HG02763 (cell line): ENCODE measurements around the gene TFDP1.

Experiments
- ATAC-seq: cut with Tn5 transposase; IDR thresholded peaks from one replicate; pipeline ENCODE4 v1.9.1; 2021; ENCODE audit warnings: mild to moderate bottlenecking, moderate library complexity; ENCODE audit not compliant: unreplicated experiment

TFDP1 gene

DNA sequence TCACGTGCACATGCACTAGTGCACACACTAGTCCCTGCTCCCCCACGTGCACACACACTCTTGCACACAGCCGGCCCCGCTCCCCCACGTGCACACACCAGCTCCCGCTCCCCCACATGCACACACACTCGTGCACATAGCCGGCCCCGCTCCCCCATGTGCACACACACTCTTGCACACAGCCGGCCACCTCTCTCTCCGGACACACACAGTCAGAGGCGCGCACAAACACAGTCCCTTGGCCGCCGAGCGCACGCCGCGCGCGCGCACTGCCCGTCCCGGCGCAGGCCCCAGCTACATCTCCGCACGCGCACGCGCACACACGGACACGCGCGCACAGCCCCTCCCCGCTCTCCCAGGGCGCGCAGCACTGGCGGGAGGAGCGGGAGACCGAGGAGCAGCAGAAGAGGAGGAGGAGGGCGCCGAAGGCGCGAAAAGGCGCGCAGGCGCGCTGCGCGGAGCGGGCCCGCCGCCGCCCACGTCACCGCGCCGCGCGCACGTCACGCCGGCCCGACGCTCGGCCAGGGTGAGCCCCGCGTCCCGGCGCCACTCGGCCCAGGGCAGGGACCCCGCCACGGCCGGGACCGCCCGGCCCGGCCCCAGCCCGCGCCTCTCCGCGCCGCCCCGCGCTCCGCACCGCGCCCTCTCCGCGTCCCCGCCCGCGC, at the start of gene TFDP1:
Gene TFDP1, plus strand, starts transcription at position 549 of the 665 bp plus-strand sequence. CDS start 1,085 bp downstream, outside the sequence.
- peak; percentile 85 for ATAC-seq

- no peak for ATAC-seq
Measured at GRCh38 chr13:113535381-113535781, 49.2 kb upstream of the TFDP1 start.

DNA sequence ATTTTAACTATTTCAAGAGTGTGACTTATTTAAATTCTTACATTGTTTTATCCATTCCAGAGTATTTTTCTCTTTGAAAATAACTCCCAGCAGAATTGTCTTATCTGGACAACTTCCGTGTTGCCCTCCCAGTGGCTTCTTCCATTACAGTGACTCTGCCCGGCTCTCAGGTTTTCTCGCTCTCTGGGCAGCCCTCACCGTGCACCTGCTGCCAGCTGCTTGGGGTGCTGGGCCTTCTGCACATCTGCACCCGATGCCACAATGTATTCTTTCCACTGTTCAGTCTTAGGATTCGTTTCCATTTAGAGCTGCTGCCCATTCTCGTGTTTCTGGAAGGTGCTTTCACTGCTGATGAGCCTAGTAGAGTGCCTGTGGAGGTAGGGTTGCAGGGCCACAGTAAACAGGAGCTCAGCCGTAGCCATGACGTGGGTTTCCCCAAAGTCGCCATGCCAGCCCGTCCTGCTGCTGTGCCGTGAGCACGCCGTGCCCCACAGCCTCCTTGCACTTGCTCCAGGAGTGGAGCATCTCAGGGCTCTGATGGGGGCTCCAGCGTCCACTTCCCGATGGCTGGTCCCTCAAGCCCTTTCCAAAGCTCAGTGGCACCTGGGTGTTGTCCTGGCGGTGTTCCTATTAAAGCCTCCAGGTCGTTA, 48.0 kb upstream of the TFDP1 start:
- no peak for ATAC-seq

DNA sequence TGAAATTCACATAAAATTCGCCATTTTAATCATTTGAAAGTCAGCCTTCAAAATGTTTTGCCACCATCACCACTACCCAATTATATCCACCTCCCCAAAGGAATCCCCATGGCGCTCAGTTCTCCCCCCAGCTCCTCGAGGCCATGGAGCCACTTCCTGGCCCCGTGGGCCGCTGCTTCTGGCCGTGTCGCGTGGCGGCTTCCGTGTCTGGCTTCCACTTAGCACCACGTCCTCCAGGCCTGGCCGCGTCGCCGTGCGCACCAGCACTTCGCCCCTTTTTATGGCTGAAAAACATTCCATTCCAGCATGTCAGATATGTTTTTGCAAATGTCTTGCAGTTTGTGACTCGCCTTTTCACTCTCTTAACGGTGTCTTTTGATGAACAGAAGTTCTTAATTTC, 47.3 kb upstream of the TFDP1 start:
- no peak for ATAC-seq

GRCh38 chr13:113537909-113538688, 46.5 kb upstream of the TFDP1 start:
- ATAC-seq = no peak

DNA sequence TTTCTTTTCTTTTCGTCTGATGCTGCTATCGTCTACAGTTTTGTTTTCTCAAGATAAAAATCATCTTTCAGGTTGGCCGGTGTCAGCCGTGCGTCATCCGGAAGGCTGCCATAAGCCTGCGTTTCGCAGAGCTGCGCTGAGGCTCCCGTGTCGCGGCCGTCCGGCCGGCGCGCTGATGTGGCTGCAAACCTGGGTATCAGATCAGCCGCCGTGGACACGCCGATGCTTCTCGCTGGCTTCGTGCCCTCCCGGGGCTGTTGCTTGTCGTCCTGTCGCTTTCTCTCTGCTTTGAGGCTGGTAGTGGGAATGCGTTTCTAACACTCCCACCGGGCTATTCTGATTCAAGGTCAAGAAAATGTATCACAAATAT, 45.9 kb upstream of the TFDP1 start:
- ATAC-seq = no peak

- no peak for ATAC-seq
Measured at GRCh38 chr13:113539176-113539575, 45.4 kb upstream of the TFDP1 start.

DNA sequence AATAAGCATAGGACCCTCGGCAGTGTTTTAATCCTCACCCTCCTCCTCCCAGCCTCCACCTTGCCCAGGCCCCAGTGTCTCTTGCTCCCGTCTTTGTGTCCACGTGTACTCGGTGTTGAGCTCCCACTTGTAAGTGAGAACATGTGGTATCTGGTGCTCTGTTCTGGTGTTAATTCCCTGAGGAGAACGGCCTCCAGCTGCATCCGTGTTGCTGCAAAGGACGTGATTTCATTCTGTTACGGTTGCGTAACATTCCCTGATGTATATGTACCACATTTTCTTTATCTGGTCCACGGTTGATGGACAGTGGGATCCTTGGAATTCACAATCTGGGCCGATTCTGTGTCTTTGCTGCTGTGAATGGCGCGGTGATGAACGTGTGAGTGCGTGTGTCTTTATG, 44.7 kb upstream of the TFDP1 start:
- ATAC-seq = no peak

GRCh38 chr13:113540523-113540922, 44.0 kb upstream of the TFDP1 start:
- no peak for ATAC-seq

- ATAC-seq = no peak
Measured at GRCh38 chr13:113542751-113543424, 41.7 kb upstream of the TFDP1 start.

DNA sequence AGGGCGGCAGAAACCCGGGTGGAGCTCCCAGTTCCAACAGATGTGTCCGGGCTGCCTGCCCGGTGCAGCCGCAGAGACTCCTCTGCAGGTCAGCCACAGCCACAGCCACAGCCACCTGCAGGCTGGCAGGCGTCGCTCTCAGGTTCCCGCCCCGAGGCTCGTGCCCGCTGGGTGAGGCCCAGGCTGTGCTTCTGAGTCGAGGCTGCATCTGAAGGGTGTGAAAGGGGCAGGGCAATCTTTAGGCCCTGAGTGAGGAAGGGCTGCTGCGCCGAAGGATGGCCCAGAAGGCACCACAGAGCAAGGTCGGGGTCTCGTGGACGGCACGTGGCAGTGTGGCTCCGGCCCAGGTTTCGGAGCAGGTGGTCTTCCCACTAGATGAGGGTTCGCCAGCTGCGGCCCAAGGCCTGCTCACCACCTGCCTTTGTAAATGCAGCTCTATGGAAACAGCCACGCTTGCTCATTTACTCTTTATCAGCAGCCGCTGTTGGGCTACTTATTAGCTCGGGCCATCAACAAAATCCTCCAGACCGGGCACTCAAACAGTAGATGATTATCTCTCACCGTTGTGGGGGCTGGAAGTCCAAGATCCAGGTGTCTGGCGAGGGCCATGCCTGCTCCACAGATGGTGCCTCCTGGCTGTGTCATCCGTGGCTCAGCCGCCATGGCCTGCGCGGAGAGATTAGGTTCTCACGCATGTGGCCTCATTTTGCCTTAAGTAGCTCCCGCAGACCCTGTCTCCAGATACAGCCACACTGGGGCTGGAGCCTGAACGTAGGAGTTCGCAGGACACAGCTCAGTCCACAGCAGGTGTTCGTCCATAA, 40.3 kb upstream of the TFDP1 start:
- no peak for ATAC-seq

- no peak for ATAC-seq
Measured at GRCh38 chr13:113544896-113545295, 39.7 kb upstream of the TFDP1 start.

DNA sequence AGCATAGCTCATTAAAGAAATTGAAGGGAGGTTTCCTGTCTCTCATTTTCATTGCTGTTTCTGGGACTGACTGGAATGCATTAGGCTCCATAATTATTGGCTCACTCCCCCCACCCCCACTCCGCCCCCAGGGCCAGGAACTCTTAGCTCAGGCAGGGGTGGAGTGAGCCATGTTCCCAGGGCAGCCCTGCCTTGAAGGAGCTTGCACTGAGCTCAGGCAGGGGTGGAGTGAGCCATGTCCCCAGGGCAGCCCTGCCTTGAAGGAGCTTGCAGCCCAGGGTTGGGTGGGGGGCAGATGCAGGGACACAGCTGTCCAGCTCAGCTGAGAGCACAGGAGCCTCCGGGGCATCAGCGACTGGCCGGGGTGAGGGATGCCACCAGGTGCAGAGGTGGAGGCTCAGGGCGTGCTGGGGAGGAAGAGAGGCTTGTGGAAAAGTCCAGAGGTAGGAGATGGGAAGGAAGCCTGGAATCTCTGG, 39.1 kb upstream of the TFDP1 start:
- ATAC-seq = no peak

GRCh38 chr13:113545931-113546516, 38.5 kb upstream of the TFDP1 start:
- no peak for ATAC-seq

- no peak for ATAC-seq
Measured at GRCh38 chr13:113546571-113547237, 37.8 kb upstream of the TFDP1 start.

- ATAC-seq = no peak
Measured at GRCh38 chr13:113547238-113547971, 37.1 kb upstream of the TFDP1 start.

- ATAC-seq = no peak
Measured at GRCh38 chr13:113548171-113548641, 36.3 kb upstream of the TFDP1 start.

DNA sequence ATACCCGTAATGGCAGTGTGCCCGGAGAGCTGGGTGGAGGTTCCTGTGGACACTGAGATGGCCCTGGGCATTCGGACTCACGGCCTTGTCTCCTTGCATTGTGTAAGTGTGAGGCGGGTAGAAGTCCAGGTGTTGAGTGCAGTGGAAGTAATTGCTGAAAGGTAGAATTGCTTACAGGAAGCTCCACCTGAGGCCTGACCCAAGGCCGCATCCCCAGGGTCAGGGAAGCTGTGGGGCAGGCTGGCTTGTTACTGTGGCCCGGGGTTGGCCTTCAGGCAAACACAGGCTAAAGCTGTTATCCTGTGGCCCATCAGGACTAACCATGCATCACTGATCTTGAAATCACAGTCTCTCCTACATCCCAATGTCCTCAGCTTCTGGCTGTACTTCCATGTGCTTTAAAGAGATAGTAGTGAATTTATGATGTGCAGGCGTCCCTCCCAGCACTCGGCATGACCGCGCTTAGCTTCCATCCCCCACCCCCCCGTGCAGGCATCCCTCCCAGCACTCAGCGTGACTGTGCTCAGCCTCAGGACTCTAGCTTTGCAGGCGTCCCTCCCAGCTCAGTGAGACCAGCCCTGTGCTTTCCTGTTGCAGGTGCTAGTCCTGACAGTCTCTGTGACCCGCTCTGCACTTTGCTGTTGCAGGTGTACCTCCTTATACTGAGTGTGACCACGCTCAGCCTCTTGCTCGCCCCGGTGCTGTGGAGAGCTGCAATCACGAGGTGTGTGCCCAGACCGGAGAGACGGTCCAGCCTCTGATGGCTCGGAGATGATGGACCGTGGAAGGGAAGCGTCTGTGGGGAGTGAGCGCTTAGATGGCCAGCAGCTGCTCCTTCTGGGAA, 35.6 kb upstream of the TFDP1 start:
- ATAC-seq = no peak
